ENCODE measurements around the gene CCDC88B.
A peak's percentile ranks its signal among the peaks of the same experiment; 100 is the strongest.

Gene CCDC88B

GRCh38 chr11:64337538-64338249 lies 2.3 kb upstream of the CCDC88B start:
- Histone ChIP-seq H3K9ac (ENCODE audit: low read depth, low read length) (no peak overlapping the region), H3K27me3 (ENCODE audit: insufficient read depth, low read length, poor library complexity) (no peaks in the 10 kb centered on the region), H3K27ac (ENCODE audit: low read length) (no peak overlapping the region), H3K4me2 (ENCODE audit: insufficient read depth, low read length) (no peak overlapping the region), H3K9me3 (ENCODE audit: insufficient read depth, low read length, severe bottlenecking) (no peaks in the 10 kb centered on the region), H3K79me2 (ENCODE audit: insufficient read depth, low read length) (no peaks in the 10 kb centered on the region), H2AFZ (ENCODE audit: low read depth, low read length) (no peak overlapping the region), H3K36me3 (ENCODE audit: insufficient read depth, low read length) (no peaks in the 10 kb centered on the region), H3K4me3 (ENCODE audit: low read depth in 1 of 2, low read length in 2 of 2) (no peak overlapping the region), H3K4me1 (ENCODE audit: insufficient read depth, low read length) (peaks cover 11% of the 10 kb centered on the region), H4K20me1 (ENCODE audit: insufficient read depth, low read length) (no peaks in the 10 kb centered on the region)
- DNase-seq (no peak), ATAC-seq (ENCODE audit: insufficient read depth, low read depth) (no peak)
- no peak for TF ChIP-seq EZH2 (IDR thresholded peaks at IDR 0.05; ENCODE audit: borderline replicate concordance, low read depth, low read length, severe bottlenecking)
- TF ChIP-seq CTCF (IDR thresholded peaks at IDR 0.05; ENCODE audit: borderline replicate concordance, extremely low read depth, low read length, poor library complexity, severe bottlenecking), result no peak

GRCh38 chr11:64338716-64339115 lies 1.3 kb upstream of the CCDC88B start:
- no peaks in the 10 kb centered on the region for H3K27me3 ChIP-seq (ENCODE audit: insufficient read depth, low read length, poor library complexity)
- no peak overlapping the region for H3K27ac ChIP-seq (ENCODE audit: low read length)
- H3K79me2 ChIP-seq (ENCODE audit: insufficient read depth, low read length), result no peaks in the 10 kb centered on the region
- H3K4me1 ChIP-seq (ENCODE audit: insufficient read depth, low read length), result peaks cover 11% of the 10 kb centered on the region
- H3K4me3 ChIP-seq (ENCODE audit: low read depth in 1 of 2, low read length in 2 of 2), result no peak overlapping the region
- no peak overlapping the region for H3K4me2 ChIP-seq (ENCODE audit: insufficient read depth, low read length)
- no peak for DNase-seq
- ATAC-seq (ENCODE audit: insufficient read depth, low read depth), result no peak
- H2AFZ ChIP-seq (ENCODE audit: low read depth, low read length), result no peak overlapping the region
- H3K9me3 ChIP-seq (ENCODE audit: insufficient read depth, low read length, severe bottlenecking), result no peaks in the 10 kb centered on the region
- TF ChIP-seq CTCF (IDR thresholded peaks at IDR 0.05; ENCODE audit: borderline replicate concordance, extremely low read depth, low read length, poor library complexity, severe bottlenecking) (no peak), EZH2 (IDR thresholded peaks at IDR 0.05; ENCODE audit: borderline replicate concordance, low read depth, low read length, severe bottlenecking) (no peak)
- no peak overlapping the region for H3K9ac ChIP-seq (ENCODE audit: low read depth, low read length)
- no peaks in the 10 kb centered on the region for H3K36me3 ChIP-seq (ENCODE audit: insufficient read depth, low read length)
- no peaks in the 10 kb centered on the region; the same call in 1 of the 2 replicates for H4K20me1 ChIP-seq (ENCODE audit: insufficient read depth, low read length)

GRCh38 chr11:64339286-64339685 lies 718 bp upstream of the CCDC88B start:
- TF ChIP-seq CTCF (IDR thresholded peaks at IDR 0.05; ENCODE audit: borderline replicate concordance, extremely low read depth, low read length, poor library complexity, severe bottlenecking) (no peak), EZH2 (IDR thresholded peaks at IDR 0.05; ENCODE audit: borderline replicate concordance, low read depth, low read length, severe bottlenecking) (no peak)
- Histone ChIP-seq H3K36me3 (ENCODE audit: insufficient read depth, low read length) (no peaks in the 10 kb centered on the region), H3K27me3 (ENCODE audit: insufficient read depth, low read length, poor library complexity) (no peaks in the 10 kb centered on the region), H2AFZ (ENCODE audit: low read depth, low read length) (peak overlapping the region; percentile 7; the same call in 1 of the 2 replicates), H3K27ac (ENCODE audit: low read length) (no peak overlapping the region), H4K20me1 (ENCODE audit: insufficient read depth, low read length) (no peaks in the 10 kb centered on the region; the same call in 1 of the 2 replicates), H3K9me3 (ENCODE audit: insufficient read depth, low read length, severe bottlenecking) (no peaks in the 10 kb centered on the region), H3K79me2 (ENCODE audit: insufficient read depth, low read length) (no peaks in the 10 kb centered on the region), H3K4me1 (ENCODE audit: insufficient read depth, low read length) (peaks cover 11% of the 10 kb centered on the region), H3K4me3 (ENCODE audit: low read depth in 1 of 2, low read length in 2 of 2) (no peak overlapping the region), H3K4me2 (ENCODE audit: insufficient read depth, low read length) (no peak overlapping the region), H3K9ac (ENCODE audit: low read depth, low read length) (no peak overlapping the region)
- no peak for ATAC-seq (ENCODE audit: insufficient read depth, low read depth)
- DNase-seq, result no peak

Measured in DND-41 (cell line).